RKO (cell line): Measurements from ENCODE around the gene RUFY2.
"Not testable (repeated sequence)": the region's sequence is repeated elsewhere in the genome, so short reads cannot be mapped to it uniquely, and the experiment has no call there.

Experiments used
- DNase-seq: peaks from one replicate; pipeline ENCODE4 v3.0.0-alpha.2; 2016; ENCODE audit warnings: low spot score

RUFY2 gene, protein sequence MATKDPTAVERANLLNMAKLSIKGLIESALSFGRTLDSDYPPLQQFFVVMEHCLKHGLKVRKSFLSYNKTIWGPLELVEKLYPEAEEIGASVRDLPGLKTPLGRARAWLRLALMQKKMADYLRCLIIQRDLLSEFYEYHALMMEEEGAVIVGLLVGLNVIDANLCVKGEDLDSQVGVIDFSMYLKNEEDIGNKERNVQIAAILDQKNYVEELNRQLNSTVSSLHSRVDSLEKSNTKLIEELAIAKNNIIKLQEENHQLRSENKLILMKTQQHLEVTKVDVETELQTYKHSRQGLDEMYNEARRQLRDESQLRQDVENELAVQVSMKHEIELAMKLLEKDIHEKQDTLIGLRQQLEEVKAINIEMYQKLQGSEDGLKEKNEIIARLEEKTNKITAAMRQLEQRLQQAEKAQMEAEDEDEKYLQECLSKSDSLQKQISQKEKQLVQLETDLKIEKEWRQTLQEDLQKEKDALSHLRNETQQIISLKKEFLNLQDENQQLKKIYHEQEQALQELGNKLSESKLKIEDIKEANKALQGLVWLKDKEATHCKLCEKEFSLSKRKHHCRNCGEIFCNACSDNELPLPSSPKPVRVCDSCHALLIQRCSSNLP

GRCh38 chr10:68406815-68407548 lies at the start of gene RUFY2:
RUFY2 (minus strand) TSS chr10:68407277; CDS start chr10:68407189, 88 bp downstream.
- peak; percentile 82 for DNase-seq

DNA sequence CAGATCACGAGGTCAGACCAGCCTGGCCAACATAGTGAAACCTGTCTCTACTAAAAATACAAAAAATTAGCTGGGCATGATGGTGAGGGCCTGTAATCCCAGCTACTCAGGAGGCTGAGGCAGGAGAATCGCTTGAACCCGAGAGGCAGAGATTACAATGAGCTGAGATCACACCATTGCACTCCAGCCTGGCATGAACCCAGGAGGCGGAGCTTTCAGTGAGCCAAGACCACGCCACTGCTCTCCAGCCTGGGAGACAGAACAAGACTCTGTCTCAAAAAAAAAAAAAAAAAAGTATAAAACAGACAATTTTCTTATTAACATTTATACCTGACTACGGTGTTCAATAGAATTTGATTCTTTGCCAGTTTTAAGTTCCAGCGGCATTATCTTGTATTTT lies 42.6 kb upstream of the RUFY2 start:
- not testable (repeated sequence) for DNase-seq

- no peak for DNase-seq
These were observed 39.1 kb upstream of the RUFY2 start for GRCh38 chr10:68446179-68446578.

- DNase-seq = no peak
These were observed 35.9 kb upstream of the RUFY2 start for GRCh38 chr10:68442971-68443370.

DNA sequence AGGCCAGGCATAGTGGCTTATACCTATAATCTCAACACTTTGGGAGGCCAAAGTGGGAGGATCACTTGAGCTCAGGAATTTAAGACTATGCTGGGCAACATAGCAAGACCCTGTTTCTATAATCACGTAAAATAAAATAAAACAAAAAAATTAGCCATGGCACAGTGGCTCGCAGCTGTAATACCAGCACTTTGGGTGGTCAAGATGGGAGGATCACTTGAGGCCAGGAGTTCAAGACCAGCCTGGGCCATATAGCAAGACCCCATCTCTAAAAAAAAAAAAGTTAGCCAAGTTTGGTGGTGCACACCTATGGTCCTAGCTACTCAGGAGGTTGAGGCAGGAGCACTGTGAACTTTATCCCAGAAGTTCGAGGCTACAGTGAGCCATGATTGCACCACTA lies 33.8 kb upstream of the RUFY2 start:
- no peak for DNase-seq

DNA sequence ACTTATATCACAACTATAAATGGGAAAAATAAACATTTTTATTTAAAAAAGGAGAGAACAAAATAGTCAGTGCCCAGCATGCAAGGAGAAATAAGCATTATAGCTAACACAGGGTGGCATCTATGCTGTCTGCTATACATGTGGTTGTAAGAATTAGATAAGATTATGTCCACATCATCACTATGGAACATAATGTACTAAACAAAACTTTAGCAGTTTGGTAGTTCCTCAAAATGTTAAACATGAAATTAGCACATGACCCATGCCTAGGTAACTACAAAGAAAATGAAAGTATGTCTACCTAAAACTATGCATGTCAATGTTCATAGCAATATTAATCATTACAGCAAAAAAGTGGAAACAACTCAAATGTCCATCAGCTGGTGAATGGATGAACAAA lies 28.7 kb upstream of the RUFY2 start:
- DNase-seq = no peak

DNA sequence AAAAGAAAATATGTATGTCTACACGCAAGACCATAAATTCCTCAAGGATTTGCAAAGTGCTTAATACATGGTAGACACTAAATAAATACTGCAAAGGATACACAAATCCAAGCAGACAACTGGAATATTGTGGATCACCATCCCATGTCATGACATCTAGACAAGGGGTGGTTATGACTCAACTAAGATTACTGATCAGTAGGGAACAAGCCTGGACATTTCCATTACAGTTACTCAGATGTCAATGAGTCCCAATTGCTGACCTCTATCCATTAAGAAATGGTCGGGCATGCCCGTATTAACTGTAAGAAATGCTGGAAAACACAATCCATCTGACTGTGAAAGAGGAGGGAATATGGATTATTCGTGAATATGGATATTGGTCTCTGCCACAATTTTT lies 27.6 kb upstream of the RUFY2 start:
- DNase-seq = no peak

DNA sequence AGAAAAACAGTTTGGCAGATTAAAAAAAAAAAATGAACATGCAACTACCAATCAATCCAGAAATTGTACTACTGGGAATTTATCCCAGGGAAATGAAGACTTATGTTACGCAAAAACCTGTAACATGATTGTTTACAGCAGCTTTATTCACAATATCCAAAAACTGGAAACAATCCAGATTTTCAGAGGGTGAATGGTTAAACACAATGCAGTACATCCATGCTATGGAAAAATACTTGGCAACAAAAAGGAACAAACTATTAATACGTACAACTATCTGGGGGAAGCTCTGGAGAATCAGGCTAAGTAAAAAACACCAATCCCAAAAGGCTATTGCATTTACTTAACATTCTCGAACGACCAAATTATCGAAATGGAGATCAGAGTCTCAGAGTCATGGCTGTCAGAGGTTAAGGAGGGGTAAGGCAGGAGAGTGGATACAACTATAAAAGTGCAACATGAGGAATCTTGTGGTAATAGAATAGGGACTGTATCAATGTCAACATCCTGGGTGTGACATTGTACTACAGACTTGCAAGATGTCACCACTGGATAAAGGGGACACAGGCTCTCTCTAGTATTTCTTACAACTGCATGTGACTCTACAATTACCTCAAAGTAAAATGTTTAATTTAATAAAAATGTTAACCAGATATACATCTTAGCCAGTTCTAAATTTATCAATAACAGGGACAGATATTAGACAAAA lies 21.5 kb upstream of the RUFY2 start:
- no peak for DNase-seq

- no peak for DNase-seq
These were observed 17.5 kb upstream of the RUFY2 start for GRCh38 chr10:68424454-68425014.

DNA sequence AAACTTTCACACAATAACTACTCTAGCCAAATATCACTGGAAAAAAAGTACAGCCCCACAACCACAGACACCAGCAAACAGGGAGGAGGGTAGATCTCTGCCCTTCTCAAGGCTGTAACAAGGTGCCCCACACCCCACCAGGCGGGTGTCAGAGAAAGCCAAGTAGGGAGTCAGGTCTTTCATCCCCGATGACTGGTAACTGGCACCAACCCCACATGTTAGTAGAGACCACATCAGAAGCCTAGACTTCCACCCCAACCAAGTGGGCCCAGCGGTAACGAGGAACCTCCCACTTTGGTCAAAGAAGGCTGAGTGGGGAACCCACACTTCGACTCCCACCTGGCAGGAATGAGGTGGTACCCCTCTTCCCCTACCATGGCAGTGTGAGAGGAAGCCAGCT lies 16.4 kb upstream of the RUFY2 start:
- no peak for DNase-seq

DNA sequence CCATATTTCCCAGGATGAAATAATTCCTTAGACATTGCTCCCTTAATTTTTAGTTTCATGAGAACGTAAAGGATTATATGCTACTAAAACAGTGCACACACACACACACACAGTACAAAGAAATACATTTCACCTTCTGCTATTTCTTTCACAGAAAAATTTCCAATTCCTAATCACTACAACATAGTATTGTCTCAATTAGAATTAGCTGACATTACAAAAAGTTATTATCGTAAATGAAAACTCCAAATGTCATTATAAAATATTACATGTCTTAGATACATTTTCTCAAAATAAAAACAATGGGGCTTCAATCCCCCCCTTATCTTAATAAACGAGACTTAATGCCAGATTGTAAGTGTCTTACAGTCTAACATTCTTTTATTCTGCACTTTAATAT lies 12.3 kb upstream of the RUFY2 start:
- no peak for DNase-seq

DNA sequence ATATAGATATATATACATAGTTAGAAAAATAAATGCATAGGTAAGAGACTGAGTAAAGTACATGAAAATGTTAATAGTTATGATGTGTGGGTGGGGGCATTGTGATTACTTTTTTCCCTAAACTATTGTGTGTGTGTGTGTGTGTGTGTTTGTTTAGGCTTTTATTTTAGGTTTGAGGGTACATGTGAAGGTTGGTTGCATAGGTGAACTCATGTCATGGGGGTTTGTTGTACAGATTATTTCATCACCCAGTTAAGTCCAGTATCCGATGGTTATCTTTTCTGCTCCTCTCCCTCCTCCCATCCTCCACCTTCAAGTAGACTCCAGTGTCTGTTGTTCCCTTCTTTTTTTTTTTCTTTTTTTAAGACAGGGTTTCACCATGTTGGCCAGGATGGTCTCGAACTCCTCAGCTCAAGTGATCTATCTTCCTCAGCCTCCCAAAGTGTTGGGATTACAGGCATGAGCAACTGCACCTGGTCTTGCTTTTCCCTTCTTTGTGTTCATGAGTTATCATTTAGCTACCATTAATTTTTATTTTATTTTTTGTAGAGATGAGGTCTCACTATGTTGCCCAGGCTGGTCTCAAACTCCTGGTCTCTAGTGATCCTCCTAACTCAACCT lies 1.9 kb upstream of the RUFY2 start:
- no peak for DNase-seq

GRCh38 chr10:68406111-68406814 lies 814 bp downstream of the RUFY2 start:
- DNase-seq = peak; percentile 64

GRCh38 chr10:68403701-68404100 lies 3.4 kb downstream of the RUFY2 start:
- peak; percentile 19 for DNase-seq

- DNase-seq = no peak
These were observed 4.8 kb downstream of the RUFY2 start for GRCh38 chr10:68402276-68402675.

DNA sequence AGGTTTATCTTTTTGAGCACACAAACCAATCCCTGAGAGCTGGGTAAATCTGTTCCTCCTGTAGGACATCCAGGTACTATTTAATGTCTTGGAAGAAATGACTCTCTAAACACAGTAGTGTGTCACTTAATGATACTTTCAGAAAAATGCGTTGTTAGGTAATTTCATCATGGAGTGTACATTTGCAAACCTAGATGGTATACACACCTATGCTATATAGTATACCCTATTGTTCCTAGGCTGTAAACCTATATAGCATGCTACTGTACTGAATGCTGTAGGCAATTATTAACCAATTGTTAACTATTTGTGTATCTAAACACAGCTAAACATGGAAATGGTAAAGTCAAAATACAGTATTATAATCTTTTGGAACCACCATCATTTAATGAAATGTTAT lies 10.1 kb downstream of the RUFY2 start:
- DNase-seq = no peak

GRCh38 chr10:68385740-68386139 lies 21.3 kb downstream of the RUFY2 start:
- DNase-seq = no peak

- DNase-seq = no peak
These were observed 35.5 kb downstream of the RUFY2 start for GRCh38 chr10:68371604-68372003.

DNA sequence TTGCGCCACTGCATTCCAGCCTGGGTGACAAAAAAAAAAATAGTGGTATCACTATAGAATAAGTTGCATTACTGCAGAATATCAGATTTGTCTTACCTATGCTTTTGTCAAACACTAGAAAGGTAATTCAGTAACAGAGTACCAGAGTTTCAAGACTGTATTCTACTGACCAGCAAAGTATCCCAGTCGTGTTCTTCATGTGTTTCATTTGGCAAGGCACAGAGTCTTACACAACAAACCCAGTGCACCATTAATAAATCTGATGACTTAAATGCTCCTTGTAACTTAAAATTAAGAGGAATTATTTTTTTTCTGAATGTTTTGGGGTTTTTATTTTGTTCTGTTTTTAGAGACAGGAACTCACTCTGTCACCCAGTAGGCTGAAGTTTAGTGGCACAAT lies 40.0 kb downstream of the RUFY2 start:
- DNase-seq = no peak

DNA sequence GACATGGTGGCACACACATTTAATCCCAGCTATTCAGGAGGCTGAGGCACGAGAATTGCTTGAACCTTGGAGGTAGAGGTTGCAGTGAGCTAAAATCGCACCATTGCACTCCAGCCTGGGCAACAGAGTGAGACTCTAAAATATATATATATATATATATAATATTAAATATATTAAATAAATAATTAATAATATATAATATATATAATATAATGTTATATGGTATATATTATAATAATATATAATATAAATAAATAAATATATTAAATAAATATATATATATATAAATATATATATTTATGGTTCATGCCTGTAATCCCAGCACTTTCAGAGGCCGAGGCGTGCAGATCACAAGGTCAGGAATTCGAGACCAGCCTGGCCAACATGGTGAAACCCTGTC lies 40.5 kb downstream of the RUFY2 start:
- DNase-seq = no peak

GRCh38 chr10:68365611-68366010 lies 41.5 kb downstream of the RUFY2 start:
- no peak for DNase-seq
